Right lobe of liver (tissue), 6 donors: ENCODE measurements around the gene RAD17. TPM values are rescaled to one million over a fixed set of nuclear protein-coding genes. Genes with fewer than 3 reads are reported as not detected.
A peak's percentile ranks its signal among the peaks of the same experiment; 100 is the strongest.
"Not testable (repeated sequence)": the region's sequence is repeated elsewhere in the genome, so short reads cannot be mapped to it uniquely, and the experiment has no call there.

ENCODE experiments used
- ATAC-seq, 4 donors: fragments of 200-7000 bp; cut with Tn5 transposase; one replicate each; pipeline ENCODE4 v1.9.1; 2020; ENCODE audit warnings: mild to moderate bottlenecking in 4 of 4, moderate library complexity in 4 of 4
- DNase-seq, 3 donors: peaks; one replicate each; pipeline ENCODE4 v3.0.0-alpha.2; 2020
- H3K27ac ChIP-seq, 3 donors: fragments of 200-600 bp; one replicate each; pipeline ENCODE4 v1.8.0; 2022
- H3K27me3 ChIP-seq, 2 donors: fragments of 200-600 bp; one replicate each; pipeline ENCODE4 v1.8.0; 2022
- H3K36me3 ChIP-seq, 4 donors: fragments of 200-600 bp; sonication (generic) in 1 of 4; one replicate each; pipeline versions ENCODE4 v1.5.1 to v1.8.0; 2017 to 2022; ENCODE audit warnings: control low read depth in 1 of 4
- H3K4me1 ChIP-seq, 4 donors: fragments of 200-600 bp; sonication (generic) in 1 of 4; one replicate each; pipeline versions ENCODE4 v1.5.1 to v1.8.0; 2017 to 2022; ENCODE audit warnings: control low read depth in 1 of 4
- H3K4me3 ChIP-seq, 3 donors: fragments of 200-600 bp; one replicate each; pipeline ENCODE4 v1.8.0; 2022
- H3K9me3 ChIP-seq, 4 donors: fragments of 200-600 bp; sonication (generic) in 1 of 4; one replicate each; pipeline versions ENCODE4 v1.5.1 to v1.8.0; 2017 to 2022; ENCODE audit warnings: control low read depth in 1 of 4
- POLR2A ChIP-seq: fragments of 450-650 bp; IDR thresholded peaks from one replicate; pipeline ENCODE4 v1.6.1; 2017; ENCODE audit warnings: antibody characterized with exemption, mild to moderate bottlenecking
- WGBS: methylation state at CpG from one replicate; pipeline ENCODE4 v1.1.6; 2018; ENCODE audit warnings: low coverage, low lambda C conversion rate; ENCODE audit not compliant: insufficient coverage; ENCODE audit errors: missing lambda C conversion rate; 5-methylcytosine and 5-hydroxymethylcytosine counted together
- intact Hi-C, 2 donors: fragments of 100-400 bp; cut with DNase I; formaldehyde crosslinking; loops; one replicate each; pipeline versions ENCODE4 v1.11.2 to v1.14.1; 2022
- total RNA-seq, 6 experiments: library from RNA; depleted of rRNA in 2 of 6; stranded (reverse); fragments of >200 nt in 2 of 6; fragmentation: NEBNext Ultra II Directional in 3 of 6; extraction: Animal tissue kit (Norgen Biotek cat#: 25700) in 3 of 6; gene quantifications; one replicate each; pipeline versions ENCODE4 v1.1.0 to v1.2.4, GENCODE V29; 2016 to 2023
- TF ChIP-seq, protein P1 (sequence below), 4 donors: fragments of 200-600 bp in 3 of 4; fragments of 450-650 bp in 1 of 4; IDR thresholded peaks; one replicate each; pipeline versions ENCODE4 v1.5.1 to v1.8.0; 2016 to 2022; ENCODE audit warnings: antibody characterized with exemption in 4 of 4, mild to moderate bottlenecking in 2 of 4
- donor health status: DM: no; HTN: yes; CAD: no.
- donor health status: DM: no; HTN: no; CAD: no.
- donor health status: DM: no; HTN: no; CAD: no.
- donor health status: DM: no; HTN: yes; CAD: no.
- donor health status: DM: no; HTN: yes; CAD: no.

RAD17 gene
- total RNA-seq, 6 experiments from 2014 or later, result 8.4 to 11.5 (median 9.4) TPM

- Histone ChIP-seq H3K27me3 (no peaks in the 10 kb centered on the region), H3K4me3 (no peak overlapping the region), H3K9me3 (no peaks in the 10 kb centered on the region), H3K4me1 (peaks cover 0 to 13% (median 2%) of the 10 kb centered on the region in 4 donors), H3K27ac (peak overlapping the region; percentile 74 to 90 (median 86)), H3K36me3 (peaks cover 0 to 5% (median 0%) of the 10 kb centered on the region in 4 donors)
- peak; percentile 89 to 95 (median 92) for ATAC-seq
- DNase-seq, result no peak
- TF ChIP-seq, protein P1, sequence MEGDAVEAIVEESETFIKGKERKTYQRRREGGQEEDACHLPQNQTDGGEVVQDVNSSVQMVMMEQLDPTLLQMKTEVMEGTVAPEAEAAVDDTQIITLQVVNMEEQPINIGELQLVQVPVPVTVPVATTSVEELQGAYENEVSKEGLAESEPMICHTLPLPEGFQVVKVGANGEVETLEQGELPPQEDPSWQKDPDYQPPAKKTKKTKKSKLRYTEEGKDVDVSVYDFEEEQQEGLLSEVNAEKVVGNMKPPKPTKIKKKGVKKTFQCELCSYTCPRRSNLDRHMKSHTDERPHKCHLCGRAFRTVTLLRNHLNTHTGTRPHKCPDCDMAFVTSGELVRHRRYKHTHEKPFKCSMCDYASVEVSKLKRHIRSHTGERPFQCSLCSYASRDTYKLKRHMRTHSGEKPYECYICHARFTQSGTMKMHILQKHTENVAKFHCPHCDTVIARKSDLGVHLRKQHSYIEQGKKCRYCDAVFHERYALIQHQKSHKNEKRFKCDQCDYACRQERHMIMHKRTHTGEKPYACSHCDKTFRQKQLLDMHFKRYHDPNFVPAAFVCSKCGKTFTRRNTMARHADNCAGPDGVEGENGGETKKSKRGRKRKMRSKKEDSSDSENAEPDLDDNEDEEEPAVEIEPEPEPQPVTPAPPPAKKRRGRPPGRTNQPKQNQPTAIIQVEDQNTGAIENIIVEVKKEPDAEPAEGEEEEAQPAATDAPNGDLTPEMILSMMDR (IDR thresholded peaks at IDR 0.05), result no peak
- TF ChIP-seq POLR2A, result peak; percentile 47
- intact Hi-C loops, result no loop called here
- 33% methylated on average over 6 of the region's 7 CpGs for WGBS
Observed at GRCh38 chr5:69444127-69444754, 74.6 kb downstream of the RAD17 start.

DNA sequence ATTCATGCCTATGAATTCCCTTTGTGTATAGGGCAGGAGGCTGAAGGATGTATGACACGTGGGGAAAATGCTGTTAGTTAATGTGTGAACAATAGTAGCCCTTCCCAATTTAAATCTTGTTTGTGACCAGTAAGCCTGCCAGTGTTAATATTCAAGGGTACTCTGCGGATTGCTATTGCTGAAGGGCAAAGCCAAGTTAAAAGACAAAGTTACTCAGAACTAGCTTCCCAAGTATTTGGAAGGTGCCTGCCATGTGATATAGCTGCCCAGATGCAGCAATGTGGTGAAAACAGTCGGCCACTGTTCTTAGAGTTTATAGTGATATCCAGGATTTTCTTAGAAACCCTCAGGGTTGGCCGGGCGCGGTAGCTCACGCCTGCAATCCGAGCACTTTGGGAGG, 79.9 kb downstream of the RAD17 start:
- TF ChIP-seq, protein P1 (IDR thresholded peaks at IDR 0.05), result no peak
- no peak for TF ChIP-seq POLR2A
- WGBS, result 79% methylated on average over 8 of the region's 8 CpGs
- Histone ChIP-seq H3K27ac (peak overlapping the region in 2 of 3 donors; percentile 13 to 98), H3K4me3 (no peak overlapping the region), H3K27me3 (no peaks in the 10 kb centered on the region), H3K4me1 (peaks cover 0 to 31% (median 14%) of the 10 kb centered on the region in 4 donors), H3K36me3 (no peaks in the 10 kb centered on the region), H3K9me3 (no peaks in the 10 kb centered on the region)
- DNase-seq (no peak), ATAC-seq (no peak)
- intact Hi-C loops, result no loop called here

DNA sequence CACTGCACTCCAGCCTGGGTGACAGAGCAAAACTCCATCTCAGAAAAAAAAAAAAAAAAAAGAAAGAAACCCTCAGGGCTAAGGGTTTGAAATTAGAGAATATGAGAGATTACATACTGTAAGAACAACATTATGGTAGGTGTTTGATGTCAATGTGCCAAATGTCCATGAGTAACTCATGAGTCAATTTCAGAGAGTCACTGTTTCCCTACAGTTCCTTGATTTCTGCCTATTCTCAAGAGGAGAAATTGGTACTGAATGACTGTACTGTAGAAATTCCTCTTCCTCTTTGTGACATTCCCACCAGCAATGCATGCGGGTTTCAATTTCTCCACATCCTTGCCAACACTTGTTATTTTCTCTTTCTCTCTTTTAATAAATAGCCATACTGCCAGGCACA, 80.5 kb downstream of the RAD17 start:
- Histone ChIP-seq H3K9me3 (no peaks in the 10 kb centered on the region), H3K36me3 (no peaks in the 10 kb centered on the region), H3K4me1 (peaks cover 0 to 35% (median 14%) of the 10 kb centered on the region in 4 donors), H3K27me3 (no peaks in the 10 kb centered on the region), H3K4me3 (no peak overlapping the region), H3K27ac (peak overlapping the region; percentile 85 to 98 (median 90))
- intact Hi-C loops, result no loop called here
- ATAC-seq (peak in 1 of 4 donors; percentile 4), DNase-seq (no peak)
- TF ChIP-seq, protein P1 (IDR thresholded peaks at IDR 0.05), result no peak
- WGBS, result 73% methylated on average over 1 of the region's 1 CpG

DNA sequence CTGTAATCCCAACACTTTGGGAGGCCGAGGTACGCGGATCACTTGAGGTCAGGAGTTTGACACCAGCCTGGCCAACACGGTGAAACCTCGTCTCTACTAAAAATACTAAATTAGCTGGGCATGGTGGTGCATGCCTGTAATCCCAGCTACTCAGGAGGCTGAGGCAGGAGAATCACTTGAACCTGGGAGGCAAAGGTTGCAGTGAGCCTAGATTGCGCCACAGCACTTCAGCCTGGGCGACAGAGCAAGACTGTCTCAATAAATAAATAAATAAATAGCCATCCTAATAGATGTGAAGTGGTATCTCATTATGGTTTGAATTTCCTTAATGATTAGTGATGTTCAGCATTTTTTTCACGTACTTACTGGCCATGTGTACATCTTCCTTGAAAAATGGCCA, 80.9 kb downstream of the RAD17 start:
- Histone ChIP-seq H3K4me1 (peaks cover 0 to 39% (median 14%) of the 10 kb centered on the region in 4 donors), H3K27ac (peak overlapping the region; percentile 85 to 98 (median 90))
- H3K9me3 ChIP-seq, intact Hi-C loops, H3K36me3 ChIP-seq, H3K4me3 ChIP-seq, H3K27me3 ChIP-seq: not testable (repeated sequence)
- WGBS, result 55% methylated on average over 5 of the region's 8 CpGs
- ATAC-seq (peak in 3 of 4 donors; percentile 6 to 18 (median 12)), DNase-seq (peak; percentile 42 to 67 (median 60))

DNA sequence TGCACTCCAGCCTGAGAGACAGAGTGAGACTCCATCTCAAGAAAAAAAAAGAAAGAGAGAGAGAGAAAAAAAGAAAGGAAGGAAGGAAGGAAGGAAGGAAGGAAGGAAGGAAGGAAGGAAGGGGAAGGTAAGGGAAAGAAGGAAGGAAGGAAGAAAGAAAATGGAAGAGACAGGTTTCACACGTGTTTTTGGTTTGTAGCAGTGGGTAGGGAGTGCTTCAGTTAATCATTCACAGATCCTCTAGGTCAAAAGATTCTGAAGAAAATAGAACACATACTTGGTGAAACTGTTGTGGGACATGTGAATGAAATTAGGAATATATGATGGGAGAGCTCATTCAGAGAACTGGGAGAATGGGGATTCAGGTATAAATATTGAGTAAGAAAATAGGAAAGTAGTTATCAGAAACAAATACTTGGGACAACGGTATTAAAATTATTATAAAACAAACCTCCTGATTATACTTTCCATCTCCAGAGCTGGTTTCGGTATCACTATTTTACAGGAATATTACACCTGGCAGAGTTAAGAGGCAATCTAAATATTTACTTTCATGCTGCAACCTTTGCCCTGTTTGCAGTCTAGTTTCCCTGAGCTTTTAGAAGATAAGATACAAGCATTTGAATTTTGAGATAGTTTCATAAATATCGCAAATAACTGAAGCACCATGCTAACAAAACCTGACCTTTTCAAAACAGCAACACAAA, 82.5 kb downstream of the RAD17 start:
- H3K27ac ChIP-seq, result peak overlapping the region; percentile 85 to 98 (median 90)
- no peak for DNase-seq
- TF ChIP-seq, protein P1 (IDR thresholded peaks at IDR 0.05), result no peak
- TF ChIP-seq POLR2A, result no peak
- peak overlapping the region in 2 of 3 donors; percentile 9 to 43 for H3K4me3 ChIP-seq
- no peaks in the 10 kb centered on the region for H3K9me3 ChIP-seq
- no peaks in the 10 kb centered on the region for H3K36me3 ChIP-seq
- intact Hi-C loops, result no loop called here
- 27% methylated on average over 4 of the region's 4 CpGs for WGBS
- no peaks in the 10 kb centered on the region for H3K27me3 ChIP-seq
- ATAC-seq, result peak; percentile 69 to 78 (median 76)
- peaks cover 0 to 44% (median 14%) of the 10 kb centered on the region in 4 donors for H3K4me1 ChIP-seq

DNA sequence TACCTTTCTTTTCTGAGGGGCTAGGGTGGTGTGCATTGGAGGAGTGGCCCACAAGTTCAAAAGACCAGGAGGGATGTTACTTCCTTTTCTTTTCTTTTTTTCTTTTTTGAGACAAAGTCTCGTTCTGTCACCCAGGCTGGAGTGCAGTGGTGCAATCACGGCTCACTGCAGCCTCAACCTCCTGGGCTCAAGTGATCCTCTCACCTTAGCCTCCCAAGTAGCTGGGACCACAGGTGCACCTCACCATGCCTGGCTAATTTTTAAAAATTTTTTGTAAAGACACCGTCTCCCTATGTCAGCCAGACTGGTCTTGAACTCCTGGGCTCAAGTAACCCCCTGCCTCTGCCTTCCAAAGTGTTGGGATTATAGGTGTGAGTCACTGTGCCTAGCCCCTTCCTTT, 83.9 kb downstream of the RAD17 start:
- H3K4me3 ChIP-seq, result peak overlapping the region in 1 of 3 donors; percentile 27
- H3K9me3 ChIP-seq, H3K27me3 ChIP-seq, H3K36me3 ChIP-seq, intact Hi-C loops, ATAC-seq, DNase-seq: not testable (repeated sequence)
- 30% methylated on average over 3 of the region's 3 CpGs for WGBS
- H3K27ac ChIP-seq, result peak overlapping the region; percentile 85 to 98 (median 90)
- peaks cover 0 to 44% (median 14%) of the 10 kb centered on the region in 4 donors for H3K4me1 ChIP-seq
